SU-DHL-6 (cell line): ENCODE results near the gene SYNDIG1.

ENCODE experiments used
- EZH2phosphoT487 ChIP-seq: fragments of 200-600 bp; sonication (generic), shearing (Covaris generic); conservative IDR thresholded peaks from 2 replicates; pipeline ENCODE4 v1.6.1; 2018; ENCODE audit warnings: mild to moderate bottlenecking, antibody characterized with exemption, low read length, moderate library complexity, mixed read lengths
- TF ChIP-seq, protein P1 (sequence below): fragments of 200-600 bp; sonication (generic); IDR thresholded peaks from one replicate; pipeline ENCODE4 v1.5.1; 2017; ENCODE audit warnings: antibody characterized with exemption, mild to moderate bottlenecking, low read length, moderate library complexity; ENCODE audit not compliant: insufficient read depth, poor library complexity, severe bottlenecking

- TF ChIP-seq, protein P1, sequence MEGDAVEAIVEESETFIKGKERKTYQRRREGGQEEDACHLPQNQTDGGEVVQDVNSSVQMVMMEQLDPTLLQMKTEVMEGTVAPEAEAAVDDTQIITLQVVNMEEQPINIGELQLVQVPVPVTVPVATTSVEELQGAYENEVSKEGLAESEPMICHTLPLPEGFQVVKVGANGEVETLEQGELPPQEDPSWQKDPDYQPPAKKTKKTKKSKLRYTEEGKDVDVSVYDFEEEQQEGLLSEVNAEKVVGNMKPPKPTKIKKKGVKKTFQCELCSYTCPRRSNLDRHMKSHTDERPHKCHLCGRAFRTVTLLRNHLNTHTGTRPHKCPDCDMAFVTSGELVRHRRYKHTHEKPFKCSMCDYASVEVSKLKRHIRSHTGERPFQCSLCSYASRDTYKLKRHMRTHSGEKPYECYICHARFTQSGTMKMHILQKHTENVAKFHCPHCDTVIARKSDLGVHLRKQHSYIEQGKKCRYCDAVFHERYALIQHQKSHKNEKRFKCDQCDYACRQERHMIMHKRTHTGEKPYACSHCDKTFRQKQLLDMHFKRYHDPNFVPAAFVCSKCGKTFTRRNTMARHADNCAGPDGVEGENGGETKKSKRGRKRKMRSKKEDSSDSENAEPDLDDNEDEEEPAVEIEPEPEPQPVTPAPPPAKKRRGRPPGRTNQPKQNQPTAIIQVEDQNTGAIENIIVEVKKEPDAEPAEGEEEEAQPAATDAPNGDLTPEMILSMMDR, result no peak
- TF ChIP-seq EZH2phosphoT487, result no peak
Measured at GRCh38 chr20:24480509-24480908, 11.1 kb downstream of the SYNDIG1 start.
